Measurements from ENCODE around the gene EGFL7.

Gene EGFL7

GRCh38 chr9:136673088-136673974 lies 10.6 kb downstream of the EGFL7 start:
- DNase-seq (ENCODE audit: low spot score), result no peak

- no peak for DNase-seq (ENCODE audit: low spot score)
These were observed 11.5 kb downstream of the EGFL7 start for GRCh38 chr9:136673975-136674785.

GRCh38 chr9:136674786-136675349 lies 12.2 kb downstream of the EGFL7 start:
- no peak for DNase-seq (ENCODE audit: low spot score)

GRCh38 chr9:136675477-136676296 lies 13.0 kb downstream of the EGFL7 start:
- no peak for DNase-seq (ENCODE audit: low spot score)

- DNase-seq (ENCODE audit: low spot score), result no peak
These were observed 13.6 kb downstream of the EGFL7 start for GRCh38 chr9:136676297-136676794.

GRCh38 chr9:136676920-136677686 lies 14.4 kb downstream of the EGFL7 start:
- DNase-seq (ENCODE audit: low spot score), result no peak

GRCh38 chr9:136678034-136678433 lies 15.3 kb downstream of the EGFL7 start:
- DNase-seq (ENCODE audit: low spot score), result no peak

- no peak for DNase-seq (ENCODE audit: low spot score)
These were observed 15.9 kb downstream of the EGFL7 start for GRCh38 chr9:136678624-136679023.

GRCh38 chr9:136679431-136679941 lies 16.8 kb downstream of the EGFL7 start:
- DNase-seq (ENCODE audit: low spot score), result no peak

GRCh38 chr9:136681029-136681428 lies 18.3 kb downstream of the EGFL7 start:
- no peak for DNase-seq (ENCODE audit: low spot score)

- no peak for DNase-seq (ENCODE audit: low spot score)
These were observed 19.4 kb downstream of the EGFL7 start for GRCh38 chr9:136681945-136682699.

- DNase-seq (ENCODE audit: low spot score), result no peak
These were observed 20.0 kb downstream of the EGFL7 start for GRCh38 chr9:136682710-136683109.

- DNase-seq (ENCODE audit: low spot score), result no peak
These were observed 20.5 kb downstream of the EGFL7 start for GRCh38 chr9:136683173-136683745.

- no peak for DNase-seq (ENCODE audit: low spot score)
These were observed 21.0 kb downstream of the EGFL7 start for GRCh38 chr9:136683755-136684154.

- DNase-seq (ENCODE audit: low spot score), result no peak
These were observed 21.6 kb downstream of the EGFL7 start for GRCh38 chr9:136684339-136684738.

GRCh38 chr9:136684799-136685198 lies 22.1 kb downstream of the EGFL7 start:
- no peak for DNase-seq (ENCODE audit: low spot score)

GRCh38 chr9:136685216-136685615 lies 22.5 kb downstream of the EGFL7 start:
- DNase-seq (ENCODE audit: low spot score), result no peak

GRCh38 chr9:136685790-136686533 lies 23.2 kb downstream of the EGFL7 start:
- no peak for DNase-seq (ENCODE audit: low spot score)

- DNase-seq (ENCODE audit: low spot score), result no peak
These were observed 23.7 kb downstream of the EGFL7 start for GRCh38 chr9:136686534-136686793.

Data from CD4-positive, alpha-beta T cell treated with Interleukin-15 for 4 hours (primary cell).